ENCODE data around the gene AMACR. TPM values are rescaled to one million over a fixed set of nuclear protein-coding genes. Genes with fewer than 3 reads are reported as not detected.

Gene AMACR
- total and polyA plus RNA-seq, 2 of the 8 experiments (the other 6 are each of a cell fraction or from before 2014, with no cell fraction given) = 9.1 to 12.6 TPM

GRCh38 chr5:34045996-34046395, 38.1 kb upstream of the AMACR start:
- Histone ChIP-seq H2AFZ (ENCODE audit: low read length) (no peak overlapping the region), H2BK15ac (ENCODE audit: low read length) (no peak overlapping the region), H3K18ac (ENCODE audit: extremely low read depth, low read length) (no peak overlapping the region), H3K9ac (replicated peaks in 1 of 4; ENCODE audit: extremely low read depth in 1 of 4, low read depth in 3 of 4, low read length in 3 of 4) (no peak overlapping the region), H3K23ac (ENCODE audit: insufficient read length) (no peak overlapping the region), H3K4me1 (replicated peaks in 1 of 4; ENCODE audit: control insufficient read depth in 3 of 4, insufficient read depth in 4 of 4, low read length in 3 of 4) (no peaks in the 10 kb centered on the region; a peak in 1 of 7 replicates), H3K9me3 (ENCODE audit: insufficient read depth in 2 of 2, low read depth in 1 of 2, low read length in 1 of 2) (no peaks in the 10 kb centered on the region), H3K4me3 (ENCODE audit: extremely low read depth in 1 of 4, insufficient read depth in 2 of 4, low read depth in 3 of 4, low read length in 4 of 4) (no peak overlapping the region), H3K27me3 (replicated peaks in 1 of 4; ENCODE audit: control insufficient read depth in 3 of 4, extremely low read depth in 1 of 4, insufficient read depth in 3 of 4, low read length in 3 of 4) (no peaks in the 10 kb centered on the region), H3K27ac (ENCODE audit: low read depth, low read length) (no peak overlapping the region), H3K4ac (replicated peaks; ENCODE audit: insufficient read length, low read depth, low read length) (no peak overlapping the region), H3K79me2 (ENCODE audit: control insufficient read depth in 1 of 2, insufficient read depth in 2 of 2, low read length in 2 of 2) (no peaks in the 10 kb centered on the region), H3K79me1 (ENCODE audit: low read depth, low read length) (no peaks in the 10 kb centered on the region), H4K20me1 (replicated peaks in 1 of 2; ENCODE audit: control insufficient read depth in 1 of 2, insufficient read depth in 2 of 2, low read length in 2 of 2) (no peaks in the 10 kb centered on the region), H2BK5ac (ENCODE audit: low read depth, low read length) (no peak overlapping the region), H3K36me3 (ENCODE audit: control insufficient read depth in 2 of 4, insufficient read depth in 4 of 4, low read length in 3 of 4) (no peaks in the 10 kb centered on the region; a peak in 1 of 8 replicates), H3K56ac (replicated peaks; ENCODE audit: insufficient read length, low read depth, low read length) (no peak overlapping the region), H2BK20ac (ENCODE audit: low read length) (no peak overlapping the region), H3K14ac (ENCODE audit: insufficient read length) (no peak overlapping the region), H3K23me2 (ENCODE audit: low read depth, low read length) (no peaks in the 10 kb centered on the region; the same call in 1 of the 2 replicates), H3K4me2 (ENCODE audit: insufficient read depth in 1 of 2, low read depth in 2 of 2, low read length in 2 of 2) (no peak overlapping the region), H4K8ac (ENCODE audit: extremely low read depth, insufficient read depth, low read length) (no peak overlapping the region), H2BK12ac (ENCODE audit: low read depth, low read length) (no peak overlapping the region), H2BK120ac (replicated peaks; ENCODE audit: low read depth, low read length) (no peak overlapping the region), H4K5ac (ENCODE audit: insufficient read length, low read depth, low read length) (no peak overlapping the region), H4K91ac (replicated peaks; ENCODE audit: insufficient read length, low read length) (no peak overlapping the region), H2AK5ac (ENCODE audit: low read depth, low read length) (no peak overlapping the region)
- no peak for TF ChIP-seq EP300 (IDR thresholded peaks at IDR 0.05; ENCODE audit: borderline replicate concordance in 1 of 2, low read depth in 2 of 2, low read length in 2 of 2)
- TF ChIP-seq POLR2AphosphoS5 (IDR thresholded peaks at IDR 0.05; ENCODE audit: low read depth, low read length) = no peak
- TF ChIP-seq YY1 (IDR thresholded peaks at IDR 0.05; ENCODE audit: low read depth, low read length) = no peak
- TF ChIP-seq RBBP5 (IDR thresholded peaks at IDR 0.05; ENCODE audit: borderline replicate concordance, low read depth, low read length) = no peak
- ChIA-PET POLR2A (ENCODE audit: partially characterized antibody) (no interaction called here), CTCF (ENCODE audit: partially characterized antibody) (no interaction called here)
- FAIRE-seq = no peak
- no peak for DNase-seq (ENCODE audit: low read depth in 1 of 2, low spot score in 2 of 2)

All from H1 (cell line).